Measurements from ENCODE around the gene PLAAT2. TPM values are rescaled to one million over a fixed set of nuclear protein-coding genes. Genes with fewer than 3 reads are reported as not detected.
"Not testable (repeated sequence)": the region's sequence is repeated elsewhere in the genome, so short reads cannot be mapped to it uniquely, and the experiment has no call there.

PLAAT2 gene
- under 1 TPM in 1 of 2 experiments, not detected in 1; 0.30 TPM for total RNA-seq

- CTCF ChIA-PET = interaction anchor here (0.7 to 6.2 kb wide), 3 partner anchors 10 to 44 kb away, joined by 3 to 48 read pairs (median 4); no protein-coding TSS in a partner anchor
Measured at GRCh38 chr11:63563201-63564055, at the start of gene PLAAT2. Gene PLAAT2 (minus strand): TSS chr11:63563379. CDS start chr11:63563324, 55 bp downstream.

DNA sequence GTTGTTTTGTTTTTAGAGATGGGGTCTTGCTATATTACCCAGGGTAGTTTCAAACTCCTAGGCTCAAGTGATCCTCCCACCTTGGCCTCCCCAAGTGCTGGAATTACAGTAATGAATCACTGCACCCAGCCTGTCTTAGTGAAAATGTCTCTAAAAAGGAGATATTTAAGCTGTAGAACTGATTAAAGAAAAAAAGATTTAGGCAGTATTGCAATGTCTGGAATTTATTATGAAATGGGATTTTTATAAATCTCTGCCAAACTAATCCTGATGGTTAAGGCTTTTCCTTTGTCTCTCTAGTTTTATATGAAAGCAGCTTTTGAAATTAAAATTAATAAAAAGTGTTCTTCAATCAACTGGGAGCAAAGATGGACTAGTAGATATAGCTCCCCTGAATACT, 49.0 kb upstream of the PLAAT2 start:
- ChIA-PET CTCF (no interaction called here), POLR2A (no interaction called here)

More at GRCh38 chr11:63563201-63564055, at the start of gene PLAAT2:
- POLR2A ChIA-PET = interaction anchor here (0.7 to 1.4 kb wide), 4 partner anchors 10 to 28 kb away, joined by 4 to 6 read pairs (median 4); partner anchors contain the start of gene PLAAT4

- CTCF ChIA-PET = no interaction called here
- POLR2A ChIA-PET = no interaction called here
Measured at GRCh38 chr11:63611395-63611747, 48.2 kb upstream of the PLAAT2 start.

- POLR2A ChIA-PET = no interaction called here
- CTCF ChIA-PET = interaction anchor here (1.4 kb wide), 1 partner anchor 121 kb away, joined by 3 read pairs; no protein-coding TSS in a partner anchor
Measured at GRCh38 chr11:63610604-63611394, 47.6 kb upstream of the PLAAT2 start.

DNA sequence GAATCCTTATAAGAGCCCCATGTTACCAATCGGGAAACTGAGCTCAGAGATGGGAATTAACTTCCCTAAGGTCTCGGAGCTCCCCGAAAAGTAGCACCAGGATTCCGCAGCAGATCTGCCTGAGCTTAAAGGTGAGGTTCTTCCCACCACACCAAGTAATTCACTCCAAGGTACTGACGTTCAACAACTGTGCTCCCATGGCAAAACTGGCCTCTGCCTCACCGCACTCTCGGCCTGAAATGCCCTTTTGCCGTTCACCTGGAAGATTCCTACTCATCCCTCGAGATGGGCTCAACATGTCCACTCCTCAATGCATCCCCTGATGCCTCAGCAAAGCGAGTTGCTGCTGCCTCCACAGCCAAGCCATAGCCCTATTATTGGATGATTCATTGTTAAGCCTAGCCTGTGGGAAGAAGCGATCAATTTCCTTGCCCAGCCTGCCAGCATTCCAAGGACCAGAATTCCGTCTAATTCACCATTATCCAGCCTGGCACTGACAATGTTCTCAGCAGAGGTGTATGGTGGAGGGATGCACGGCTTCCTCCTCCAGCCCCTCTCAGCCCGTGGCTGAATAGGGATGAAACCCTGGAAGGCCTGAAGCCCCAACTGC, 46.9 kb upstream of the PLAAT2 start:
- ChIA-PET CTCF (interaction anchor here (1.4 kb wide), 1 partner anchor 121 kb away, joined by 3 read pairs; no protein-coding TSS in a partner anchor), POLR2A (no interaction called here)

DNA sequence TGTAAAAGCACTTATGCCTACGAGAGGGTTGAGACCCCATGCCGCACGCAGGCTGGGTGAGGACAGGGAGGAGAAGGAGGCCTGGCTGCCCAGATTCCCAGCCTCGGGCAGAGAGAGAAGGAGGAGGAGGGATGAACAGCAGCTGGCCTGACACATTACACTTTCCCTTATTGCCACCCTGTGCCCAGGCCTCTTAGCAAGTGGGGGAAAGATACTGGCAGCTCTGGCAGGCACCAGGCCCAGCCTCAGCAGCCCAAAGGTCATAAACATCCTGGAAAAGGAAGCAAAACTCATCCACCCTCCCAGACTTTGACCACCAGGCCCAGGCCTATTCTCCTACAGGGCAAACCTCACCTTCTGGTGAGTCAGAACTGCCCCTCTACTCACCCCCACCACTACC, 46.4 kb upstream of the PLAAT2 start:
- ChIA-PET CTCF (interaction anchor here (0.6 to 1.4 kb wide), 2 partner anchors 30 to 120 kb away, joined by 3 read pairs; no protein-coding TSS in a partner anchor), POLR2A (no interaction called here)

- ChIA-PET POLR2A (no interaction called here), CTCF (interaction anchor here (0.6 kb wide), 1 partner anchor 29 kb away, joined by 3 read pairs; no protein-coding TSS in a partner anchor)
Measured at GRCh38 chr11:63608353-63609345, 45.5 kb upstream of the PLAAT2 start.

- ChIA-PET CTCF (no interaction called here), POLR2A (no interaction called here)
Measured at GRCh38 chr11:63603180-63603518, 40.0 kb upstream of the PLAAT2 start.

GRCh38 chr11:63602290-63603179, 39.4 kb upstream of the PLAAT2 start:
- CTCF ChIA-PET = interaction anchor here (1.2 kb wide), 1 partner anchor 25 kb away, joined by 6 read pairs; no protein-coding TSS in a partner anchor
- POLR2A ChIA-PET = not testable (repeated sequence)

DNA sequence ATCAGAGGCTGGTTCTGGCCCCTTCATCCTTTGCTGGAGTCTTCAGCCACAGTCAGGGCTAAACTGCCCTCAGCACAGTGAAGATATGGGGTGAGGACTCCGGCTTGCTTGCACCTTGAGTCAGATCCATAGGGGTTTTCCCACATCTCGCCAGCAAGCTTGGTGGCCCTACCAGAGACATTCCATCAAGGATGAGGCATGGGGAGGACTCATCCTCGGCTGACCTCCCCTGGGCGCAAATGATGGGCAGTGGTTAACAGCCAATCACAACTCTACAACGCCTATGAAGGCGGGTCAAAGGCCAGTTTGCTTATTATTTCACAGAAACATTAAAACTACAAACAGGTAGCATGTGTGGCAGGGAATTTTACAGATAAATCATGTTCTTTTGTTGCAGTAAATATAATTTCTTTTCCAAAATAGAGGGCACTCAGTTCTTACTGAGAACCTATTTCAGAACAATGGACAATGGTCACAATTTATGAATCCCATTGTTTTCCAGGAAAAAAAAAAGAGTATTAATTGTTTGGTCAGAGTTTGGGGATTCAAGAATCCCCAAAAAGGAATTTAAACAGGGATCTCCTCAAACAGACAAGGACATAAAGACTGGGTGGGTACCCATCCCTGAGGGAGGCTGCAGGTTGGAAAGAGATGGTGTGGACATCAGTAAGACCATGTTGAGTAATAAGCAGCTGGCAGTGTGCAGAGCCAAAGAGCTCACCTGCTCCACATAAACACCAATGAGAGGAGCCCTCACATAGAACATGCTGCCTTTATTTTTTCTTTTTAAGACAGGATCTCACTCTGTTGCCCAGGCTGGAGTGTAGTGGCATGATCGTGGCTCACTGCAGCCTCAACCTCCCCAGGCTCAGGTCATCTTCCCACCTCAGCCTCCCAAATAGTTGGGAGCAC, 36.3 kb upstream of the PLAAT2 start:
- ChIA-PET CTCF (no interaction called here), POLR2A (no interaction called here)

GRCh38 chr11:63598556-63598955, 35.4 kb upstream of the PLAAT2 start:
- ChIA-PET CTCF (no interaction called here), POLR2A (no interaction called here)

GRCh38 chr11:63595296-63595695, 32.1 kb upstream of the PLAAT2 start:
- POLR2A ChIA-PET = interaction anchor here (0.6 kb wide), 1 partner anchor 9 kb away, joined by 4 read pairs; no protein-coding TSS in a partner anchor
- CTCF ChIA-PET = interaction anchor here (0.6 kb wide), 1 partner anchor 106 kb away, joined by 3 read pairs; no protein-coding TSS in a partner anchor

DNA sequence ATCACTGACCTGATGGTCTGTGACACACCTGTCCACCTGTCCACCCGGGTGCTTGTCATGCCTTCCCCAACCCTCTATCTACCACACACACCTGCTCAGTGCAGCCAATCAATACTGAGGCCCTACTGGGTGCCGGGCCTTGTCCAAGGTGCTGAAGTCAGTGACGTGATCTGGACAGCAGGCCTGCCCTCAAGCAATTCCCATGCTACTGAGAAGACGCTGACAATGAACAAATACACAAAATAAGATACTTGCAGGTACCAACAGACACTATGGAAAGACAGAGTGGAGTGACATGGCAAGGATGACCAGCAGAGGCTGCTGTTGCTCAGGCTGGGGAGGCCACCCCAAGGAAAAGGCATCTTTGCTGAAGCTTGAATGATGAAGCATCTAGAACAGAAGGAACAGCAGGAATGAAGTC, 29.8 kb upstream of the PLAAT2 start:
- ChIA-PET CTCF (interaction anchor here (0.9 to 1.1 kb wide), 2 partner anchors 10 to 21 kb away, joined by 3 read pairs; partner anchors contain the start of gene PLAAT3), POLR2A (no interaction called here)

DNA sequence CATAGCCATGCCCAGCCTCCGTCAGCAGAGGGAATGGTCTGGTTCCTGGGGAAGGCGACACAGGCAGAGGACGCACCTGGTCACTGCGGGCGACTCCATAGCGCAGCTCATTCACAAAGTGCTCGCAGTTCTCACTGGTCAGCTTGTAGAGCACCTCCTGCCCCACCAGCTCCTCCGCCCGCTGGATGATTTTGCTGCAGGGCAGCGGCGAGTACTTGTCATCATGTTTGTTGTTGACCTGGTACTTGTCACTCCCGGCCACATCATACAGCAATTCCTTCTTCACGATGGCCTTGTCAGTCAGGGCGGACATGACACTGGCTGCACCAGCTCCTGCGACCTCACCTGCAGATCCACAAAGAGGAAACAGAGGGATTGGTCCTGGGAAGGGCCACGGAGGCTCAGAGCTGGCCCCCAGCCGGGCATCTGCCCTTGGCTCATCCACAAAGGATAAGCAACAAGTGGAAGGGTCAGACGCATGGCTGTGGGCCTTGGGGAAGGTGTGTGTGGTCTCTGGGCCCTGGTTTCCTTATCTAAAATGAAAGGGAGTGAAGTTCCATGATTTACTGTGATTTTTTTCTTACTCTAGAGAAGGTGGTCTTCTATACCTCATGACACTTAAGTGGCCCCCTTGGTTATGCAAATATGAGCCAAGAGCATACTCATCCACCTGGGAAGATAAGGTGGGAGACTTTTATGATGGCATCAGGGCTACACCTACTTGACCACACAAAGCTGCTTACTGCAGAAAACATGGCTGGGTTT, 27.0 kb upstream of the PLAAT2 start:
- ChIA-PET CTCF (no interaction called here), POLR2A (no interaction called here)

GRCh38 chr11:63589000-63589399, 25.8 kb upstream of the PLAAT2 start:
- CTCF ChIA-PET = interaction anchor here (1.5 kb wide), 1 partner anchor 110 kb away, joined by 7 read pairs; no protein-coding TSS in a partner anchor
- POLR2A ChIA-PET = no interaction called here

Data from activated CD8-positive, alpha-beta memory T cell treated with anti-CD3 and anti-CD28 coated beads for 36 hours (primary cell).